Measurements from ENCODE around the gene TTC1. TPM values are rescaled to one million over a fixed set of nuclear protein-coding genes. Genes with fewer than 3 reads are reported as not detected.

Gene TTC1
- total RNA-seq: 10 to 100 TPM; 45.4 to 59.4 (median 49.8) TPM

- intact Hi-C loops (cut with DNase I): loop anchor here (10.0 kb wide), 1 partner anchor 844 kb away; no protein-coding TSS in a partner anchor
- WGBS: under 1% methylated on average over 31 of the region's 31 CpGs
- Histone ChIP-seq H3K4me1 (peaks cover 14 to 28% (median 26%) of the 10 kb centered on the region in 4 donors), H3K4me3 (peak within 1 kb of the TSS; percentile 66 to 95 (median 82)), H3K36me3 (peaks cover 12 to 35% (median 19%) of the 10 kb centered on the region in 4 donors), H3K27me3 (no peaks in the 10 kb centered on the region), H3K9me3 (no peaks in the 10 kb centered on the region), H3K27ac (replicated peaks in 1 of 4) (peak within 1 kb of the TSS; percentile 87 to 89 (median 88))
- TF ChIP-seq CTCF (IDR thresholded peaks at IDR 0.05): no peak
- peak; percentile 98 to 100 for TF ChIP-seq POLR2AphosphoS5 (IDR thresholded peaks at IDR 0.05)
- no peak for TF ChIP-seq EP300 (IDR thresholded peaks at IDR 0.05)
- TF ChIP-seq POLR2A (IDR thresholded peaks at IDR 0.05; ENCODE audit: low read depth): peak; percentile 60
- peak; percentile 99 for DNase-seq (ENCODE audit: extremely low spot score)
Measured at GRCh38 chr5:160008877-160009590, at the start of gene TTC1. TSS of gene TTC1 (plus strand) at chr5:160009139. CDS start at chr5:160010529, 1,390 bp downstream.

- no peak for TF ChIP-seq POLR2A (IDR thresholded peaks at IDR 0.05; ENCODE audit: low read depth)
- no peak for TF ChIP-seq POLR2AphosphoS5 (IDR thresholded peaks at IDR 0.05)
- TF ChIP-seq CTCF (IDR thresholded peaks at IDR 0.05): no peak
- no peak for TF ChIP-seq EP300 (IDR thresholded peaks at IDR 0.05)
- WGBS: 87% methylated on average over 8 of the region's 8 CpGs
- Histone ChIP-seq H3K36me3 (no peaks in the 10 kb centered on the region), H3K27ac (replicated peaks in 1 of 4) (no peak overlapping the region), H3K4me3 (no peak overlapping the region), H3K9me3 (no peaks in the 10 kb centered on the region), H3K4me1 (no peaks in the 10 kb centered on the region), H3K27me3 (peaks cover 0 to 15% (median 0%) of the 10 kb centered on the region in 4 donors)
- intact Hi-C loops (cut with DNase I): no loop called here
- DNase-seq (ENCODE audit: extremely low spot score): no peak
Measured at GRCh38 chr5:159961176-159962160, 47.5 kb upstream of the TTC1 start.

DNA sequence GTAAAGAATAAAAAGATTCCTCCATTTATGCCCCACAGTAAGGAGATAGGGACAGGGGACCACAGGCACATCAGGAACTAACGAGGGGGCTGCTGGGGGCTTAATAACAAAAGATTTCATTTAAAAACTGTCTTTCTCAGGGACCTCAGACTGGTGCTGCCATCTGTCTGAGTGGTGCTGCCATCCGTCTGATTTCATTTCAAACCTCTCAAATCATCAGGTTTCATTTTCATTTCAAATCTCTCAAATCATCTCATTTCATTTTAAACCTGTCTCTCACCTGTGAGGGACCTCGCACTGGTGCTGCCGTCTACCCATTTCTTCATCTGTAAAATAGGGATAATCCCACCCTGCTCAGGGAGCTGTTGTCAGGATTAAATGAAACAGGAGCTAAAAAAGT lies 46.7 kb upstream of the TTC1 start:
- intact Hi-C loops (cut with DNase I): no loop called here
- Histone ChIP-seq H3K4me3 (no peak overlapping the region), H3K36me3 (no peaks in the 10 kb centered on the region), H3K27ac (replicated peaks in 1 of 4) (no peak overlapping the region), H3K4me1 (no peaks in the 10 kb centered on the region), H3K9me3 (no peaks in the 10 kb centered on the region), H3K27me3 (peaks cover 0 to 22% (median 0%) of the 10 kb centered on the region in 4 donors)
- DNase-seq (ENCODE audit: extremely low spot score): no peak
- 71% methylated on average over 4 of the region's 4 CpGs for WGBS
- TF ChIP-seq POLR2A (IDR thresholded peaks at IDR 0.05; ENCODE audit: low read depth): no peak
- TF ChIP-seq POLR2AphosphoS5 (IDR thresholded peaks at IDR 0.05): no peak

DNA sequence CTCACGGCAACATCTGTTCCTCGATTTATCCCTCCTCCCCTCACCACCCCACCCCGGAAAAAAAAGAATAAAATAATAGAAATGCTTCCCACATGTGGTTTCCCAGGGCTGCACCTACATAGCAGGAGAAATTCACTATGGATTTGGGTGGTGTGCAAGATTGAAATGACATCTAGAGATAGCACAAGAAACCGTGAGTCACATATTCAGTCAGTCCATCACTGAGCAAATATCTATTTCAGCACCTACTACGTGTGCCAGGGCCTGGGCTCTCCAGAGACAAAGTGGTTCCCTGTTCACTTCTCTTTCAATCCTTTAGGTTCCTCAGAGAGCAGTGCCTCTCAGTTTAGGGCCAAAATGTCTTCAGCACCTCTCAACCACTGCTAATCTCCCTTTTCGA lies 45.0 kb upstream of the TTC1 start:
- H3K36me3 ChIP-seq: no peaks in the 10 kb centered on the region
- 82% methylated on average over 6 of the region's 6 CpGs for WGBS
- peaks cover 0 to 32% (median 0%) of the 10 kb centered on the region in 4 donors for H3K27me3 ChIP-seq
- H3K9me3 ChIP-seq: no peaks in the 10 kb centered on the region
- no peak overlapping the region for H3K4me3 ChIP-seq
- H3K4me1 ChIP-seq: no peaks in the 10 kb centered on the region
- DNase-seq (ENCODE audit: extremely low spot score): no peak
- intact Hi-C loops (cut with DNase I): no loop called here
- TF ChIP-seq POLR2A (IDR thresholded peaks at IDR 0.05; ENCODE audit: low read depth): no peak
- TF ChIP-seq CTCF (IDR thresholded peaks at IDR 0.05): no peak
- no peak for TF ChIP-seq POLR2AphosphoS5 (IDR thresholded peaks at IDR 0.05)
- no peak for TF ChIP-seq EP300 (IDR thresholded peaks at IDR 0.05)
- no peak overlapping the region for H3K27ac ChIP-seq (replicated peaks in 1 of 4)

Measured in esophagus muscularis mucosa (tissue), 4 donors.